SW 1271 (cell line): ENCODE results near the gene DRD5.

Source experiments
- DNase-seq, 2 experiments: peaks; one replicate each; lab custom pipeline; 2025; lab: John Stamatoyannopoulos, UW

DRD5 gene

GRCh38 chr4:9816285-9816684 is 34.9 kb downstream of the DRD5 start:
- DNase-seq: no peak

GRCh38 chr4:9820343-9820742 is 38.9 kb downstream of the DRD5 start:
- no peak for DNase-seq

GRCh38 chr4:9825049-9825448 is 43.6 kb downstream of the DRD5 start:
- DNase-seq: no peak

- DNase-seq: no peak
These were observed 45.1 kb downstream of the DRD5 start for GRCh38 chr4:9826551-9826950.

GRCh38 chr4:9832640-9833039 is 51.2 kb downstream of the DRD5 start:
- DNase-seq: no peak

- DNase-seq: no peak
These were observed 52.0 kb downstream of the DRD5 start for GRCh38 chr4:9833421-9833820.
